Osteoblast (primary cell): ENCODE results near the gene DIAPH3. TPM values are rescaled to one million over a fixed set of nuclear protein-coding genes. Genes with fewer than 3 reads are reported as not detected.

ENCODE experiments used
- DNase-seq: peaks from one replicate; pipeline ENCODE4 v3.0.0; 2011; ENCODE audit warnings: low spot score, mixed read lengths; ENCODE audit not compliant: insufficient read length; ENCODE audit errors: missing footprints
- H2AFZ ChIP-seq: 2 replicates; pipeline ENCODE4 v1.6.0; 2011; ENCODE audit warnings: mild to moderate bottlenecking, low read length
- H3K27ac ChIP-seq: 2 replicates; pipeline ENCODE4 v1.5.1; 2011; ENCODE audit warnings: mild to moderate bottlenecking, low read depth, low read length, moderate library complexity
- H3K27me3 ChIP-seq: 2 replicates; pipeline ENCODE4 v1.6.0; 2012; ENCODE audit warnings: mild to moderate bottlenecking, control low read depth, inconsistent platforms, low read length, moderate library complexity; ENCODE audit not compliant: insufficient read depth
- H3K36me3 ChIP-seq: 2 replicates; pipeline ENCODE4 v1.5.1; 2011; ENCODE audit warnings: mild to moderate bottlenecking, low read length, control low read depth, moderate library complexity; ENCODE audit not compliant: insufficient read depth
- H3K4me1 ChIP-seq: 2 replicates; pipeline ENCODE4 v1.5.1; 2011; ENCODE audit warnings: mild to moderate bottlenecking, low read length, control low read depth, moderate library complexity; ENCODE audit not compliant: insufficient read depth
- H3K4me2 ChIP-seq: 2 replicates; pipeline ENCODE4 v1.6.0; 2011; ENCODE audit warnings: mild to moderate bottlenecking, low read length; ENCODE audit not compliant: insufficient read depth
- H3K4me3 ChIP-seq: fragments of 200-600 bp; sonication (generic); 3 replicates; pipeline ENCODE4 v1.5.1; 2012; ENCODE audit warnings: mild to moderate bottlenecking, low read length, inconsistent platforms; ENCODE audit not compliant: insufficient read depth
- H3K79me2 ChIP-seq: 2 replicates; pipeline ENCODE4 v1.6.0; 2012; ENCODE audit warnings: mild to moderate bottlenecking, low read length, control low read depth, inconsistent platforms; ENCODE audit not compliant: insufficient read depth
- H3K9me3 ChIP-seq: 2 replicates; pipeline ENCODE4 v1.5.1; 2011; ENCODE audit warnings: low read depth, low read length, control low read depth
- H4K20me1 ChIP-seq: 2 replicates; pipeline ENCODE4 v1.6.0; 2012; ENCODE audit warnings: mild to moderate bottlenecking, low read length, control low read depth; ENCODE audit not compliant: insufficient read depth
- CTCF ChIP-seq: IDR thresholded peaks from 2 replicates; pipeline ENCODE4 v1.5.1; 2011; ENCODE audit warnings: mild to moderate bottlenecking, low read depth, low read length, moderate library complexity; ENCODE audit errors: extremely low read depth
- total RNA-seq: library from RNA; depleted of rRNA; stranded (reverse); fragments of >200 nt; gene quantifications from 2 replicates; pipeline ENCODE4 v1.2.3, GENCODE V29; 2012

The DIAPH3 gene
- total RNA-seq, 1 donor = 8.3 TPM

GRCh38 chr13:59672445-59672844 is 491.3 kb downstream of the DIAPH3 start:
- Histone ChIP-seq H3K4me3 (no peak overlapping the region), H3K27me3 (no peaks in the 10 kb centered on the region), H3K4me2 (no peak overlapping the region), H3K4me1 (peaks cover 4% of the 10 kb centered on the region), H3K27ac (no peak overlapping the region), H4K20me1 (no peaks in the 10 kb centered on the region), H3K36me3 (no peaks in the 10 kb centered on the region), H2AFZ (no peak overlapping the region), H3K9me3 (no peaks in the 10 kb centered on the region), H3K79me2 (no peaks in the 10 kb centered on the region)
- no peak for TF ChIP-seq CTCF
- peak; percentile 23 for DNase-seq

DNA sequence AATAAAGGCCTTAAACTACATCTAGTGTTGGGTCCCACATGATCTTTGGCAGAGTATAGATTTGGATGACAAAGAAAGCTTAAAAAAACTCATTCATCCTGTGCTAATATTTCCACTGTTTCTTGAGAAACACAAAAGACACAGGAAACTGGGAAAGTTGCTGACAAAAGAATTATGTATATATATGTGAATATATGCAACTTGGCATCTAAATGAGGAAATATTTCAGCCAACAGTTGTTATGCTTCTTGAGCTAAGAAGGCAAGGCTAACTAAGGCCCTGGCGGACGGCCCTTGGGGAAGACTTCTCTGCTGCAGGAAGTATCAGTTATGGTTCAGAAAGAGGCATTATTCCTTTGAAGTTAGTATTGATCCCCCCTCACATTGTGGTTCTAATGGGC is 491.8 kb downstream of the DIAPH3 start:
- H3K79me2 ChIP-seq = no peaks in the 10 kb centered on the region
- DNase-seq = no peak
- H3K4me2 ChIP-seq = no peak overlapping the region

GRCh38 chr13:59666504-59666903 is 497.2 kb downstream of the DIAPH3 start:
- no peak for TF ChIP-seq CTCF
- no peak overlapping the region for H2AFZ ChIP-seq
- no peaks in the 10 kb centered on the region for H3K36me3 ChIP-seq
- H3K27me3 ChIP-seq = no peaks in the 10 kb centered on the region
- H3K4me1 ChIP-seq = no peaks in the 10 kb centered on the region
- H3K4me3 ChIP-seq = no peak overlapping the region
- H3K79me2 ChIP-seq = no peaks in the 10 kb centered on the region
- peak; percentile 42 for DNase-seq
- H3K9me3 ChIP-seq = no peaks in the 10 kb centered on the region
- no peak overlapping the region for H3K4me2 ChIP-seq
- H3K27ac ChIP-seq = no peak overlapping the region
- H4K20me1 ChIP-seq = no peaks in the 10 kb centered on the region

More for the DNA sequence above, 491.8 kb downstream of the DIAPH3 start:
- no peaks in the 10 kb centered on the region for H4K20me1 ChIP-seq
- H3K36me3 ChIP-seq = no peaks in the 10 kb centered on the region
- H3K27me3 ChIP-seq = no peaks in the 10 kb centered on the region
- H2AFZ ChIP-seq = no peak overlapping the region
- no peak overlapping the region for H3K4me3 ChIP-seq
- H3K4me1 ChIP-seq = peaks cover 4% of the 10 kb centered on the region
- no peaks in the 10 kb centered on the region for H3K9me3 ChIP-seq
- no peak for TF ChIP-seq CTCF
- H3K27ac ChIP-seq = no peak overlapping the region

GRCh38 chr13:59665732-59666131 is 498.0 kb downstream of the DIAPH3 start:
- no peaks in the 10 kb centered on the region for H3K4me1 ChIP-seq
- H3K36me3 ChIP-seq = no peaks in the 10 kb centered on the region
- no peak overlapping the region for H3K4me3 ChIP-seq
- no peak for DNase-seq
- no peaks in the 10 kb centered on the region for H3K79me2 ChIP-seq
- no peaks in the 10 kb centered on the region for H3K27me3 ChIP-seq
- no peak overlapping the region for H3K4me2 ChIP-seq
- no peaks in the 10 kb centered on the region for H4K20me1 ChIP-seq
- no peaks in the 10 kb centered on the region for H3K9me3 ChIP-seq
- H3K27ac ChIP-seq = no peak overlapping the region
- TF ChIP-seq CTCF = no peak
- no peak overlapping the region for H2AFZ ChIP-seq
